MCF 10A (cell line): ENCODE results near the gene SLIT3. TPM values are rescaled to one million over a fixed set of nuclear protein-coding genes. Genes with fewer than 3 reads are reported as not detected.

Source experiments
- BruUV-seq: library from RNA; stranded (reverse); fragments of 400-500 nt; replicated peaks from 2 replicates; lab custom pipeline; 2021; lab: Mats Ljungman, UMichigan
- CTCF ChIA-PET: fragments of 300-600 bp; sonication (Branson Sonifier 250); formaldehyde crosslinking; extraction: SDS; loops from one replicate; lab custom pipeline; 2021; ENCODE audit warnings: antibody characterized with exemption, inconsistent platforms; lab: Yijun Ruan, JAX
- POLR2A ChIA-PET: fragments of 300-600, 350-650 bp; sonication (Branson Sonifier 250); formaldehyde crosslinking; extraction: SDS; loops from one replicate; lab custom pipeline; 2020; ENCODE audit warnings: antibody characterized with exemption, inconsistent platforms; lab: Yijun Ruan, JAX
- DNase-seq: peaks from one replicate; pipeline ENCODE4 v3.0.0-alpha.2; 2018; ENCODE audit not compliant: unreplicated experiment
- H3K27ac Mint-ChIP-seq: one replicate; pipeline ENCODE4 v1.8.0; 2022; ENCODE audit warnings: mild to moderate bottlenecking, low read depth, mixed read lengths; ENCODE audit not compliant: unreplicated experiment
- H3K27me3 Mint-ChIP-seq: one replicate; pipeline ENCODE4 v1.8.0; 2022; ENCODE audit warnings: mixed read lengths; ENCODE audit not compliant: insufficient read depth, unreplicated experiment
- H3K36me3 Mint-ChIP-seq: one replicate; pipeline ENCODE4 v1.8.0; 2022; ENCODE audit warnings: mild to moderate bottlenecking, moderate library complexity, mixed read lengths; ENCODE audit not compliant: insufficient read depth, unreplicated experiment
- H3K4me1 Mint-ChIP-seq: one replicate; pipeline ENCODE4 v1.8.0; 2022; ENCODE audit warnings: mixed read lengths; ENCODE audit not compliant: insufficient read depth, unreplicated experiment
- H3K4me3 Mint-ChIP-seq: one replicate; pipeline ENCODE4 v1.8.0; 2022; ENCODE audit warnings: mild to moderate bottlenecking, moderate library complexity, mixed read lengths; ENCODE audit not compliant: unreplicated experiment
- H3K9me3 Mint-ChIP-seq: one replicate; pipeline ENCODE4 v1.8.0; 2022; ENCODE audit warnings: mixed read lengths; ENCODE audit not compliant: unreplicated experiment
- CTCF ChIP-seq: fragments of 200-600 bp; IDR thresholded peaks from one replicate; pipeline ENCODE4 v1.8.0; 2022; ENCODE audit warnings: antibody characterized with exemption, mild to moderate bottlenecking; ENCODE audit not compliant: unreplicated experiment
- intact Hi-C: fragments of 100-400 bp; cut with micrococcal nuclease; formaldehyde crosslinking; loops from 2 replicates; pipeline ENCODE4 v1.14.1; 2022
- total RNA-seq: library from RNA; stranded (reverse); gene quantifications from 2 replicates; pipeline ENCODE4 v1.2.3, GENCODE V29; 2022

The SLIT3 gene
- total RNA-seq, 1 experiment from 2014 or later = 0.89 TPM

- intact Hi-C loops = no loop called here
- CTCF ChIA-PET = interaction anchor here (0.5 kb wide), 2 partner anchors 17 to 709 kb away, joined by 3 read pairs; no protein-coding TSS in a partner anchor
- POLR2A ChIA-PET = interaction anchor here (0.5 to 1.5 kb wide), 2 partner anchors 13 to 156 kb away, joined by 3 to 4 read pairs; no protein-coding TSS in a partner anchor
- Mint-ChIP-seq H3K4me1 (no peaks in the 10 kb centered on the region), H3K9me3 (no peaks in the 10 kb centered on the region), H3K4me3 (no peak overlapping the region), H3K27me3 (peaks cover 27% of the 10 kb centered on the region), H3K27ac (no peak overlapping the region), H3K36me3 (no peaks in the 10 kb centered on the region)
- no peak for DNase-seq
- no TSS peak for BruUV-seq
- TF ChIP-seq CTCF = no peak
These were observed 401.7 kb downstream of the SLIT3 start for GRCh38 chr5:168899264-168899663.

- TF ChIP-seq CTCF = no peak
- H3K36me3 Mint-ChIP-seq = no peaks in the 10 kb centered on the region
- peaks cover 27% of the 10 kb centered on the region for H3K27me3 Mint-ChIP-seq
- no peaks in the 10 kb centered on the region for H3K4me1 Mint-ChIP-seq
- H3K4me3 Mint-ChIP-seq = no peak overlapping the region
- intact Hi-C loops = no loop called here
- no peak for DNase-seq
- no peaks in the 10 kb centered on the region for H3K9me3 Mint-ChIP-seq
- no peak overlapping the region for H3K27ac Mint-ChIP-seq
- ChIA-PET POLR2A (interaction anchor here (0.5 to 1.5 kb wide), 2 partner anchors 14 to 155 kb away, joined by 3 to 4 read pairs; no protein-coding TSS in a partner anchor), CTCF (interaction anchor here (0.5 to 0.8 kb wide), 7 partner anchors 9 to 710 kb away, joined by 3 to 4 read pairs (median 3); no protein-coding TSS in a partner anchor)
- no TSS peak for BruUV-seq
These were observed 402.6 kb downstream of the SLIT3 start for GRCh38 chr5:168898247-168898911.

- H3K27me3 Mint-ChIP-seq = peaks cover 27% of the 10 kb centered on the region
- BruUV-seq = no TSS peak
These were observed 403.4 kb downstream of the SLIT3 start for GRCh38 chr5:168897387-168898122.

More at GRCh38 chr5:168897387-168898122, 403.4 kb downstream of the SLIT3 start:
- no peak for TF ChIP-seq CTCF
- ChIA-PET POLR2A (interaction anchor here (1.5 kb wide), 1 partner anchor 15 kb away, joined by 3 read pairs; no protein-coding TSS in a partner anchor), CTCF (interaction anchor here (0.6 to 0.8 kb wide), 3 partner anchors 10 to 276 kb away, joined by 3 to 4 read pairs (median 3); no protein-coding TSS in a partner anchor)
- no peak overlapping the region for H3K4me3 Mint-ChIP-seq
- no peak overlapping the region for H3K27ac Mint-ChIP-seq
- H3K4me1 Mint-ChIP-seq = no peaks in the 10 kb centered on the region
- no peak for DNase-seq
- H3K9me3 Mint-ChIP-seq = no peaks in the 10 kb centered on the region
- H3K36me3 Mint-ChIP-seq = no peaks in the 10 kb centered on the region
- intact Hi-C loops = no loop called here
